SHP77 treated with DMSO at 0.1 percent for 48 hours (cell line): Measurements from ENCODE around the gene PDIA6.
A peak's percentile ranks its signal among the peaks of the same experiment; 100 is the strongest.

Experiments
- DNase-seq: peaks from one replicate; lab custom pipeline; 2025; lab: John Stamatoyannopoulos, UW

Gene PDIA6, protein sequence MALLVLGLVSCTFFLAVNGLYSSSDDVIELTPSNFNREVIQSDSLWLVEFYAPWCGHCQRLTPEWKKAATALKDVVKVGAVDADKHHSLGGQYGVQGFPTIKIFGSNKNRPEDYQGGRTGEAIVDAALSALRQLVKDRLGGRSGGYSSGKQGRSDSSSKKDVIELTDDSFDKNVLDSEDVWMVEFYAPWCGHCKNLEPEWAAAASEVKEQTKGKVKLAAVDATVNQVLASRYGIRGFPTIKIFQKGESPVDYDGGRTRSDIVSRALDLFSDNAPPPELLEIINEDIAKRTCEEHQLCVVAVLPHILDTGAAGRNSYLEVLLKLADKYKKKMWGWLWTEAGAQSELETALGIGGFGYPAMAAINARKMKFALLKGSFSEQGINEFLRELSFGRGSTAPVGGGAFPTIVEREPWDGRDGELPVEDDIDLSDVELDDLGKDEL

DNA sequence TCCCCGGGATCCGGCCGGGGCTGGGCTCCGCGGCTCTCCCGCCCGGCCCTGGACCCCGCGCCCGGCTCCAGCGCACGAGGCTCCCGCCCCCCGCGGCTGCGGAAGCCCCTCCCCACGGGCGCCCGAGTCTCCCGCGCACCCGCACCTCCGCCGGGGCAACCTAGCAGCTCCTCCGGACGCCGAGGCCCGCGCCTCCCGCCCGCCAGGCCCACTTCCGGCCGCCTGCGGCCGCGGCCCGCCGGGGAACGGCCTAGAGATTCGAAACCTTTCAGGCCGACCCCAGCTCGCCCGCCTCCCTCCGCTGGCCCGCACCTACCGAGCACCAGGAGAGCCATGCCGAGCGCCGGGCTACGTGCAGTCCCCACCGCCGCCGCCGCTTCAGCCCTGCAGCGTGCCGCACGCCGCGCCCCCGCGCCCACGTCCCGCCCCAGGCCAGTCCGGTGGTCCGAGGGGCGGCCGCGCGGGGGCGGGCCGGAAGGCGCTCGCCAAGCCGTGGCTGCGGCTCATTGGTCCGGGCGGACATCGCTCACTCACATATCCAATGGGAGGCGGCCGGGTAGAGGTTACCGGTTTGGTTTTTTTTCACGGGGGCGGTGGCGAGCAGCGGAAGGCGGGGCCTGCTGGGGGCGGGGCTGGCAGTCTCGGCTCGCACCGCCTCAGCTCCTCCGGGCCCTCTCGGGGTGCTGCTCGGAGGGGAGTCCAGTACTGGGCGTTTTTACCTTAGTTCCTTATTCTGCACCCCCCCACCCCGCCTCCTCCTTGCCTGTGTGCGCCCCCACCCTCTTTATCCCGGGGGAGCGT lies at the start of gene PDIA6:
PDIA6 (minus strand) TSS at position 424 of the 801 bp plus-strand sequence; CDS start at position 335, 89 bp downstream.
- peak; percentile 91 for DNase-seq

DNA sequence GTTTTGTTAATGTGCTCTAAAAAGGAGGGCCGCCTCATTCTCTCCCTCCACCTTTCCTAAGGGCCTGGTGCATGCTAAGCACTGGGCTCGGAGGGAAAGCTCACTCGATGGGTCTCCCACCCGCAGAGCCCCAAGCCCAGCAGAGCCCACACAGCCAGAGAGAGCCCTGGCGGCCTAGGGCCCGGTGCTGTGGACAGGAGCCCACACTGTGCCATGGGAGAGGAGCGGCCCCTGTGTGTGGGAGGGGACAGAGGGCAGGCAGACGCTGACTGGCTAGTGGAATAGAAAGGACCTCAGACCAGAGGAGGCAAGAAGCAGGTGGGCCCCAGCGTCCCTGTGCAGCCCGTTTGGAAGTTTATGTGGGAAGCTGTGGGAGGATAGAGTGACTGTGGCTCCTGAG lies 49.7 kb upstream of the PDIA6 start:
- DNase-seq: no peak

DNA sequence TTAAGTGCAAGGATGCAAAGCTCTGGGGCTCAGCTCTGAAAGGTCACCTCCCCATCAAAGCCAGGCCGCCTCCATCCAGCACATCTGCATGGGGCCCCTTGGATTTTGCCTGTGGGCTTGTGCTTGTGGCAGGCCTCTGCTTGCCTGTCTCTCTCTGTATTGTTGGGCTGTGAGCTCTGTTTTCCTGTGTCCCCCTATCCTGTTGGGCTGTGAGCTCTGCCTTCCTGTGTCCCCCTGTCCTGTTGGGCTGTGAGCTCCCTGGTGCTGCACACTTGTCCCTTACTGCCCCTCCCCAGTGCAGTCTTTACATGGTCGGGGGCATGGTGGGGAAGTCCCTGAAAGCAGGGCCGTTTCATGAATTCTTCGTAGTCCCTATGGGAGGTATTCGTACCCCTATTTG lies 49.2 kb upstream of the PDIA6 start:
- no peak for DNase-seq

DNA sequence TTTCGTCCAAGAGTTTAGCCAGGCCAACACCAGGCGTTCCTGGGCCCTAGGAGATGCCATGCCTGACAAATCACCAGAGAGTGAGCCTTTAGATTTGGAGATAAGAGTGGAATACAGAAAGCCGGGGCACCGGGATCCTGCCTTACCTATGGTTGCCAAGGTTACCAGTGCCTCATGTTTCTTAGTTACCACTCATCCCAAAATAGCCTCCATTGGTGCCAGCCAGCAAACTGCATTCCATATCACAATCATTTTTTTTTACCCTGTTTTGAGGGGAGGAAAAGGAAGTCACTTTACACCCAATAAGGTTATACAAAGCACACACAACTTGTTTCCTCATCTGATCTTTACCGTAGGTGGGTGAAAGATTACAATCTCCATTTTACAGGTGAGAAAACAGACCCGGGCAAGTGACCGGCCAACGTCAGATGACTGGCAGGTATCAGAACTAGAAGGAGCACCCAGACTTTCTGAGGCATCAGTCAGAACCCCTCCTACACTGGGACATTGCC lies 48.3 kb upstream of the PDIA6 start:
- DNase-seq: no peak

DNA sequence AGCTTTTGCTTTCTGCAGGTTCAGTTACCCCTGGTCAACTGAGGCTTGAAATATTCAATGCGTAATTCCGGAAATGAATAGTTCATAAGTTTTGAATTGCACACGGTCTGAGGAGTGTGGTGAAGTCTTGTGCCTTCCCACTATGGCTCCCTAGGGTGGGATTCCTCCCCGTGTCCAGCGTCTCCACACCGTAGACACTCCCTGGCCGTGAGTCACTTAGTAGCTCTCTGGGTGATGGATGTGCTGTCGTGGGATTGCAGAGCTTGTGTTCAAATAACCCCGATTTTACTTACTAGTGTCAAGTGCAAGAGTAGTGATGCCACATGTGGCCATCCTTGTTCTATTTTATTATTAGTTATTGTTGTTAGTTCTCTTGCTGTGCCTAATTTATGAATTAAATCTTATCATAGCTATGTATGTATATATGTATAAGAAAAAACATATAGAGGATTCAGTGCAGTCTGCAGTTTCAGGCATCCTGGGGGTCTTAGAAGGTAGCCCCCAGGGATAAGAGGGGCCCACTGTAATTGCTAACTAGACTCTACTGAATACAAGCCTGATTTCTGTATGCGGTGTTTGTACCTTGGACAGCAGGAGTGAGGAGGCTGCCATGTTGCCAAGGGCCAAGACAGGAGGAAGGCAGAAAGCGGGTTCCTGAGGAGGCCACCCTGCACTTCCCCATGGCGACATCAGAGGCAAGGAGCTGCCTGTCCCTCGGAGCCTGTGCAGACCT lies 47.7 kb upstream of the PDIA6 start:
- no peak for DNase-seq

DNA sequence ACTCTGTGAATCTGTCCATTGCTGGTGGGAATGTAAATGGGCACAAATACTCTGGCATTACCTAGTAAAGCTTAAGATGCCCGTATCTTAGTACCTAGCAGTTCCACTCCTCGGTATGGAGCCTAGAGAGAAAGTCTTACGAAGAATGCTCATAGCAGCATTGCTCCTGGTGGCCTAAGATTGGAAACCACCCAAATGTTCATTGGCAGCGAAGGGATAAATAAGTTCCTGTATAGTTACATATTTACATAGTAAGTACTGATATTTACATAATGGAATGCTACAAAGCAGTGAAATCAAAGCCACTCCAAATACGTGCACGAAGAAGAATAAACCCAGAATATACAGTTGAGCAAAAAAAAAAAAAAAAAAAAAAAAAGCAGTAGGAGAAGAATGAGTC lies 46.7 kb upstream of the PDIA6 start:
- DNase-seq: no peak

DNA sequence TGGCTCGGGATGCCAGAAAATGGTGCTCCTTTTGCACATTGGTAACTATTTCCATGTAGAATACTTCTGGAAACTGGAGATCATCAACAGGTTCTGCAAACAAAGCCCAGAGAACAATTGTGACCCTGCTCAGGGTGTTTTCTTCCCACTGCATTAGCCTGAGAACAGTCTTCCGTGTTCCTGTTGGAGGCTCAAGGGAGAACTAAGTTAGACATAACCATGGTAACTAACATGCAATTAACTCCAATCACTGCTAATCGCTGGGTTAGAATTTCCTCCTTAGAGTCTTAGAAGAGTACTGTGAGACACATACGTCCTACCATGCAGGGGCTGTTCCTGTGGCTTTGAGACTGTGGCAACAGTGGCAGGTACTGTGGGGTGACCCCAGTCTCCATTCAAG lies 36.0 kb upstream of the PDIA6 start:
- no peak for DNase-seq

DNA sequence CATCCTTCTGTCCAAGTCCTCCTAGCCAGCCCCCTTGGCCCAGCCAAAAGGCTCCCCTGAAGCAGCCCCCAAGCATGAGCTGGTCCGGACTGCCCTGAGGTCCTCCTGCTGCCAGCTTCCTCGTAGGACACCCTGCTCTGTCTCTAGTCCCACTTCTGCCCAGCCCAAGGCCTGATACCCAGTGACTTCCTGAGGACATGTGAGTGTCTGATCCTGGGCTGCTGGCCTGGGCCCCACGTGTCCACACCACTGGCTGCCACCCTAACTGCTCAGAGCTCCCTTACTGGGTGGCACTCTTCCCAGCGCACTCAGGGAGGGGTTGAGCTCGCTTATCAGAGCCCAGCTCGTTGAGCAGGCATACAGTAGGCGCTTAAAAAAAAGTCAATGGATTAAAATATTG lies 34.4 kb upstream of the PDIA6 start:
- DNase-seq: no peak

DNA sequence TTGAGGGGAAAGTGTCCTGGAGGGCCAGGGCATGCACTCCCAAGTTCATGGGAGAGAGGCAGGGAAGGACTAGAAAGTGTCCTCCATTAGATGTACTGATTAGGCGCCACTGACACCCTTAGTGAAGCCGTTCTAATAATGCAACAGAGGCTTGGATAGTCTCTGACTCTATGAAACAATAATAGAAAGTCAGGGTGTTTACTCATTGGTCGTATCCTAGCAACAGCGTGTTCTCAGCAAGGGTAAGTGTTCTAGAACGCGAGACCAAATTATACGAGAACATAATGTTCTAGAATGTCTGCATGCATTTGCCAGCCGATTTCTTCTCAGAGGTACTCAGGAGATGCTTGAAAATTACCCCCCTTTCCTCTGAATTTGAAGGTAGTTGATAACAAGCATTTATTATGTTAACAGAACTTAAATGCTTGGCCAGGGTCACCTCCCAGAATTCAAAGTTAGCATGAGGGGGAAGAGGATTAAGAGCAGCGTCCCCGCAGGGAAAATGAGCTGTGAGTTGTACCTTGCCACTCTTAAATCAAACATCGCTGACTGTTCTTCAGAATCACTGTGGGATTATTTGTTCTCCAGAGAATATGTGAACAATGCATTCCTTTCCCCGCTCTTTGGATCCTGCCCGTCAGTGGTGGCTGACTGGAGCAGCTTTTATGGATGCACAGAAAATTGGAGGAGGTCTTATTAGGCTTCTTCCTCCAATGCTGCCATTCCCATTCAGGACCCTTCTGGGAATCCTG lies 33.7 kb upstream of the PDIA6 start:
- no peak for DNase-seq

DNA sequence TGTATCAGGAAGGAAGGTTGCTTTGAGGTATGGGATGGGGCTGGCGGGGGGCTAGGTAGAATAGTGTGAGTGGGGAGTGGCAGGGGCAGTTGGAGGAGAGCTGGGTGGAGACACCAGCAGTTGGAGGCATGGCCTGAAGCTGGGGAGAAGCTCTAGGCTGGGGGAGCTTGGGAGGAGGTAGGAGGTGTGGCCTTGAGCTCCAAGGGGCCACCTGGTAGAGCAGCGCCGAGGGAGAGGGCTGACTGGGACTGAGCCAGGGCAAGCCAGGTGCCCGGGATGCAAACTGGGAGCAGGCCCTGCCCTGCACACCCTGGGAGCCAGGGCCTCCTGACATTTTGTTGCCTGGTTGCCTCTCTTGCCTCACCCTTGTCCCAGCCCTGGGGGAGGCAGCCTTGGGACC lies 33.1 kb upstream of the PDIA6 start:
- no peak for DNase-seq

DNA sequence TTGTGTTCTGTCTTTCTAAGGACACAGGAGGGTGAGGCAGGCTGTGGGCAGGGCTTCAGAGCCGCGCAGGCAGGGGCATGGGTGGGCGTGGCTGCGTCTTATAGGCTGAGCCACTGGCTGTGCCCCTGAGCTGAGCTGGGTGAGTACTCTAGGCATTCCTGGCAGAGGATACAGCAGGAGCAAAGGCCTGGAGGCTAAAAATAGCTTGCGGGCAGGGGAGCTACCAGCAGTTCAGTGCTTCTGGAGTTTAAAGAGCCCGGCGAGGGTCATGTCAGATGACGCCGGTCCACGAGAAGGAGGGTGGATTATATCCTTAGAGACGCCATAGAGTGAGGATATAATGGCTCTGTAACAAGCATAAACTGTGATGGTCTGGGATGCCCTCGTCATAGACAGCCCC lies 31.5 kb upstream of the PDIA6 start:
- peak; percentile 67 for DNase-seq

DNA sequence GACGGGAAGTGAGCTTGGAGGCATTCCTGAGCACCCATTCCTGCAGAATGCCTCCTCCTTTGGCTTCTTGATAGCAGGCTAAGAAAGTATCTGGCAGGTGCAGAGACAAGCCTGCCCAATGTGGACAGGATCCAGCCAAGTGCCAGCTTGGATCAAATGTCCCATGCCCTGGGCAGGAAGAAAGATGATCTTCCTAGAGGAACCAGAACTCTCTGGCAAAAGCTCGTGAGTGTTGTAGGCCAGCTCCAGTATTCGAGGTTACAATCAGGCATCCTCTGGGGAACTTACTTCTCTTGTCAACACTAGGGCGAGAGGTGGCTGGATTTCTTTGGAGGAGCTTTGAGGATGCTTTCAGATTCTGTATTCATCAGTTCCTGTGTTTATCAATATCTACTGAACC lies 29.9 kb upstream of the PDIA6 start:
- DNase-seq: no peak

DNA sequence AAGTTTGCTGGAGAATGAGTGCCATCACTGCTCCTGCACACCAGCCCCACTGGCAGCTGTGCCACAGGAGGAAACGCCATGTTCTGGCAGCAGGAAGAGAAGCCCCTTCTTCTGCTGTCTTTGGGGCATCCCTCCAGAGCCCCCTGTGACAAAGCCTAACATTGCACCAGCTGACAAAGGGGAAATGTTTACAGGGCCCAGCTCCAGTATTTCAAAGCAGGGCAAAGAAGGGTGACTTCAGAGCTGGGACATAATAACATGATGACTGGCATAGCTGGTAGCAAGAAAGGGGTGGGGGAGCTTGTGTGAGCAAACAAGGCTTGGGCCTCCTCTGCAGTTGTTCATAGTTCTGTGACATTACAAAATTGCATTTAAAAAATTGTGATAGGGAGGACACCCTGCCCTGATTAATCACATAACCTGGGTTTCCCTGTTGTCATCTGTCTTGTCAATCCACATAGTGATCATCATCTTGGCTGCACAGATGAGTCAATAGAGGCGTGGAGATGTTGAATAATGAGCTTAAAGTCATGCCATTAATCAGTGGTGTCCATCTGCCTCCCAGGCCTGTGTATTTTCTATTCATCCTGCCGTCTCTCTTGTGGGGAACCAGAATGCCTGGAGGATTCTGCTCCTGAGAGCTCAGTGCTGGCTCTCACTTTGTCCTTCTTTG lies 29.1 kb upstream of the PDIA6 start:
- DNase-seq: no peak

DNA sequence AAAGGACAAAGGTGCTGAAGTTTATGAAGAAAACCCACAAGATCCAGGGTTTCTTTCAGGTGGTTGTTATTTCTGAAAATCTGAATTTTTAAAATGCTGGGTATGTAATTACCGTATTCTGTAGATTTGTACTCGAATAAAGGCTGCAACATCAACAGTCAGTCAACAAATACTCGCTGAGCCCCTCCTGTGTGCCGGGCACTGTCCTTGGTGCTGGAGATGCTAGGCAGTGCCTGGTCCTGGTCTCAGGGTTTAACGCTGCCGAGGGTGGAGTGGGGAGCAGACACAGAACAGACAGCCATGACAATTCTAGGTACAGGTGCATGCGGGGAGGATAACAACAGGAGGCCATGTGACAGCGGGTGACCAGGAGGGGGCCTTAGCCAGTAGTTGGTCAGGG lies 27.2 kb upstream of the PDIA6 start:
- DNase-seq: no peak

DNA sequence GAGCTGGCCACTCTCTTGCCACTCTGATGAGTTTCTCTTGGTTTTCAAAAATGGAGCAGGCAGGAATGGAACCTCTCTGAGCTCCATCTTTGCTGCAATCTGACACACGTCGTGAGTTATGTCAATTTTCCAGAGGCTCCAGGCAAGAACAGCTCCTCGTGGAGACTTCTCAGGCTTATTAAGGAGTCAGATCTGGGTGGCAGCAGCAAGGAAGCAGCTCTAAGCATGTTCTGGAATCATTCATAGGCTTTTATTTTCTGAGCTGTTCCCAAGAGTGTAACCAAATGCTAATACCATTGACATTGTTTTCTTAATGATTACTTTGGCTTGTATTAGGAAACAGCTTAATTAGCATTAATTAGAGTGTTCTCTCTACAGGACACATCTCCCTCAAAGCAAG lies 26.1 kb upstream of the PDIA6 start:
- no peak for DNase-seq

DNA sequence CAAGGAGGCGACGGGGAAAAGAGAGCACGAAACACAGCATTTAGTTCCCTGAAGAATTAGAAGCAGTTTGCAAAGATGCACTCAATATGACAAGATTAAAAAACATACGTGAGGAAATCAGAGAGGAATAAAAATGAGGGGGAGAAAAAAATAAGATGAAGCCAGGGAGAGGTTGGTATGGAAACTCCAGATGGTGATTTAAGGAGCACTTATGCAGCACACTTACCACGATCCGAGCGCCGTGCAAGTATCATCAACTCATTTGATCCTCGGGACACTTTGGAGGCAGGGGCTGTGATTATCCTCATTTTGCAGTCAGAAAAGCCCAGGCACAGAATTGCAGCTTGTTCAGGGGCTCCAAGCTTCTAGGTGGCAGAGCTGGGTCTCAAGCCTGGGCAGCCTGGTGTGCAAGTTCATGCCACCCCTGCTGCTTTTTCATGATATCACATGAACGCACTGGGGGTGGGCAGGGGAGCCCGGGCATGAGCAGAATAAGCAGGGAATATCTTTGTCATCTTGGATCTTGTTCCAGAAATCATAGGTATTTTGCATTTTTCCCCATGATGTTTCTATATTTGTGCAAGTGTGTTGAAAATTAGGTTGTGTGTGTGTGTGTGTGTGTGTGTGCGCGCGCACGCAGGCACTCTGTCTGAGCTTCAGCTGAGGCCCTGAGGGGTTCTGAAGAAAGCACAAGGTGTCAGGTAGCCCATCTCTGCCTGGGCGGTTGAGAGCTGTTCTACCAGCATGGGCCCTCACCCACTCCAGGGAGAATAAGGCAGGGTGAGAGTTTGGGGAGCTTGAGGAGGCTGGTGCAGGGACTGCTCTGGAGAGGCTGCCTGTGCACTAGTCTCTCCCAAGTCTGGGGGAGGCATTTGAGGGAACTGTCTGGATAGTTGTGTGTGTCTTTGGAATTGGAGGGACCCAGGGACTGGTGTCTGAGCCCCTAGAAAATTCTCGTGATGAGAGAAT lies 25.0 kb upstream of the PDIA6 start:
- DNase-seq: no peak

DNA sequence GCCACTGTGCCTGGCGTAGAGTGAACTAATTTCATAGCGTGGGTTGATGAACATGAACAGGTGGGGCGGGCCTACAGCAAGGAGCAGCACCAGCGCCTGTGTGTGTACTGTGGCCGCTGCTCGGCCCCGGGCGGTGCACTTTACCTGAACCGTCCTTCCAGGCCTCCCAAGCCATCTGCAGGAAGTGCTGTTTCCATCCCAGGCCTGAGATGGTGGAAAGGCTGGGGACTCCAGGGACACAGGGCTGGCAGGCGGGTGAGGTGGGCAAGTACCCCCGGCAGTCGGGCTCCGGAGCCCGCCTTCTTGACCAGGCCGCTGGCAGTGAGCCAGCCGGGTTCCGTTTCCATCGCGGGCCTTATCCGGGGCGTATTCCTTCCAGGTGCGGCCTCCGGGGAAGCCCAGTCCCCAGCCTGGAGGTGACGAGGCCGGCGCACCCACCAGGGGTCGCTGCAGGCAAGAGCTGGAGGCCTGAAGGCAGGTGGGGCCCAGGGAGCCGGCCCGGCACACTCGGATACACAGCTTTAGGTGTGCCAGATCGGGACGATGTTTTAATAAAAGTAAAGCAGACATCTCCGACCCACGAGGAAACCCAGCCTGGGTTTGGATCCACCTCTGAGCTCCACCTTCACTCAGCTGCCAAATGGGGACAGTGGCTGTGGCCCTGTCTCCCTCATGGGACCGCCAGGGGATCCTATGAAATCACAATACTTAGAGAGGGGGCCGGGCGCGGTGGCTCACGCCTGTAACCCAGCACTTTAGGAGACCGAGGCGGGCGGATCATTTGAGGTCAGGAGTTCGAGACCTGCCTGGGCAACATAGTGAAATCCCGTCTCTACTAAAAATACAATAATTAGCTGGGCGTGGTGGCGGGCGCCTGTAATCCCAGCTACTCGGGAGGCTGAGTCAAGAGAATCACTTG lies 22.7 kb upstream of the PDIA6 start:
- peak; percentile 77 for DNase-seq

DNA sequence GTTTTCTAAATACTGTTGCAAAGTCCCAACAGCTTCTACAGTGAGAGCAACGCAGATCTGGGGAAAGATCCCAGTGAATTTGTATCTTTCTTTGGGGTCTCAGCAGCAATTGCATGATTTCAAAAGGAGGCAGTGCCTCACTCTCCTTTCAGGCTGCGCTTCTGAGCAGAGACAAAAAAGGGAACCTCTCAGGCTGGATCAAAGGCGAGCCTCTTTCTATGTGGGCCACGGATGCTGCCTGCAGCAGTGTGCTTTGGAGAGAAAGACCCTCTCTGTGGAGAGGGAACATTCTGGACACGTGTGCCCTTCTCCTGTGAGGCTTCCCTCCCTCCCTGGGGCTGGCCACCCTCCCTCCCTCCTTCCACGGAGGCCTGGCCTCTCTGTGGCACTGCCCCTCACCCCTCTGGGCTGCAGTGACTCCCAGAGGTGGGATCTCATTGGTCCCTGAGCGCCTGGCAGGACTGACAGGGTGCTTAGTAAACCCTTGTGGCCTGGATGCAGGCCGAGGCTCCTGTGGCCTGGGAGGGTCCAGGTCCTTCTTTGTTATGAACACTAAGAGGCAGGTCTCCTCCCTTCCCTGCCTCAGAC lies 21.6 kb upstream of the PDIA6 start:
- no peak for DNase-seq
